NOMO-1 (cell line): ENCODE data around the gene ZNF516.

Source experiments
- DNase-seq, 2 experiments: peaks; one replicate each; lab custom pipeline; 2025; ENCODE audit not compliant: unreplicated experiment in 2 of 2; lab: John Stamatoyannopoulos, UW

The ZNF516 gene

GRCh38 chr18:76405681-76406356 lies 89.2 kb downstream of the ZNF516 start:
- no peak for DNase-seq

- DNase-seq = no peak
Measured at GRCh38 chr18:76405280-76405679, 89.8 kb downstream of the ZNF516 start.

GRCh38 chr18:76404345-76404831 lies 90.7 kb downstream of the ZNF516 start:
- no peak for DNase-seq

GRCh38 chr18:76402026-76402990 lies 92.7 kb downstream of the ZNF516 start:
- DNase-seq = peak; percentile 72 to 95

- peak in 1 of 2 experiments; percentile 83 for DNase-seq
Measured at GRCh38 chr18:76401498-76401897, 93.5 kb downstream of the ZNF516 start.

- DNase-seq = no peak
Measured at GRCh38 chr18:76399613-76400391, 95.2 kb downstream of the ZNF516 start.

GRCh38 chr18:76398896-76399612 lies 96.0 kb downstream of the ZNF516 start:
- DNase-seq = peak; percentile 71 to 86

- no peak for DNase-seq
Measured at GRCh38 chr18:76398295-76398694, 96.7 kb downstream of the ZNF516 start.

GRCh38 chr18:76397631-76398030 lies 97.4 kb downstream of the ZNF516 start:
- no peak for DNase-seq

GRCh38 chr18:76396792-76397191 lies 98.2 kb downstream of the ZNF516 start:
- no peak for DNase-seq

GRCh38 chr18:76395609-76396008 lies 99.4 kb downstream of the ZNF516 start:
- peak in 1 of 2 experiments; percentile 11 for DNase-seq

- no peak for DNase-seq
Measured at GRCh38 chr18:76394780-76395476, 100.1 kb downstream of the ZNF516 start.

- DNase-seq = no peak
Measured at GRCh38 chr18:76392349-76392748, 102.7 kb downstream of the ZNF516 start.

- no peak for DNase-seq
Measured at GRCh38 chr18:76391746-76392145, 103.3 kb downstream of the ZNF516 start.

- DNase-seq = no peak
Measured at GRCh38 chr18:76391038-76391437, 104.0 kb downstream of the ZNF516 start.

- DNase-seq = no peak
Measured at GRCh38 chr18:76390452-76391035, 104.5 kb downstream of the ZNF516 start.

GRCh38 chr18:76389716-76390115 lies 105.3 kb downstream of the ZNF516 start:
- peak in 1 of 2 experiments; percentile 26 for DNase-seq

- DNase-seq = no peak
Measured at GRCh38 chr18:76388891-76389423, 106.1 kb downstream of the ZNF516 start.

GRCh38 chr18:76388261-76388660 lies 106.8 kb downstream of the ZNF516 start:
- no peak for DNase-seq
